Stimulated activated CD8-positive, alpha-beta memory T cell treated with anti-CD3 and anti-CD28 coated beads, Interleukin-7, amount 100 ng/mL, for 24 hours (primary cell): ENCODE results near the gene ZNF746.
A peak's percentile ranks its signal among the peaks of the same experiment; 100 is the strongest.
"Not testable (repeated sequence)": the region's sequence is repeated elsewhere in the genome, so short reads cannot be mapped to it uniquely, and the experiment has no call there.

ENCODE experiments used
- DNase-seq: peaks from one replicate; pipeline ENCODE4 v3.0.0-alpha.2; 2020; ENCODE audit warnings: low read depth

ZNF746 gene

DNA sequence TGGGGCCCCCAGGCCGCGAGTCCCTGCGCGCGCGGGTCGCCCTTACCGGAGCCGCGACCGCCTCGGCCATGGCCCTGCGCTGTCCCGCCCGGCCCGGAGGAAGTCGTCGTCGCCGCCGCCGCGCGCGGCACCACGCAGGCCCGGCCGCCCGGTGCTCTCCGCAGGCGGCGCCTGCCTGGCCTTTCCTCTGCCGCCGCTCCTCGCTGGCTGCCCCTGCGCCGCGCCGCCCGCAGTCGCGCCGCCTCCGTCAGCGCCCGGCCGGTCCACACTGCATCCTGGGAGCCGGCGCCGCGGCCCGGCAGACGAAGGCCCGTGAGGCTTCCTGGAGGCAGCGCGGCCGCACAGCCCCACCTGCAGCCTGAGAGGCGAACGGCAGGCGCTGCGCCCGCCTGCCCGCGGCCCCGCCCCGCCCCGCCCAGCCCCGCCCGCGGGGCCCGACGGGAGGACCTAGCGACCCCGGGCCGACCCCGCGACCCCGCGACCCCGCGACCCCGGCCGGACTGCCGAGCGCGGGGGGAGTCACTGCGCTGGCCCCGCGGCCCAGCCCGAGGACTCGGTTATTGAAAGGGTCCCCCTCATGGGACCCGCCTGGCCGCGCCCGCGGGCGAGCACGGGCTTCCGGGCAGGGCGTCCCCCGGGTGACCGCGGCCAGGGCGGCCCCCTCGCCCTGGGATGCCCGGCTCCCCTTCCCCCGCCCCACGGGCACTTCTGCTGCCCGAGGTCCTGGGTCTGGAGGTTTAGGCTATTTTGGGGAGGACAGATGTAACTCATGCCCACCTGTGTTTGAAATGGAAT, at the start of gene ZNF746:
ZNF746 (minus strand) TSS at position 343 of the 795 bp plus-strand sequence; CDS start at position 70, 273 bp downstream.
- peak; percentile 49 for DNase-seq

DNA sequence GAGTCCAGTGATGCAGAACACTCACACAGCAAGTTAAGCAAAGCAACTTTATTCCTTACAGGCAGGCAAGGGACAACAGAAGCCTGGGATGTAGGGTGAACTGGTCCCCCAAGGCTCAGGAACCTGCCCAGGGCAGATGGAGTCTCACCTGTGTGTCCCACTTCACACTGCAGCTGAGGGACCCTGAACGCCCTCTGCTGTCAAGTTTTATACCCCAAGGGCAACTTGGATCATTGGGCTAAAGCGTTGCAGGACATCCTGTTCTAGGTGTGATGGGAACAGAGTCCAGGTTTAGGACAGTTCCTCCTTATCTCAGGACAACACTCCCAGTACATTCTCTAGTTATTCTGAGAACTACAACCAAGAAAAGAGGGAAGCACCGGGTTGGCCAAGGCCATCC, 49.5 kb upstream of the ZNF746 start:
- no peak for DNase-seq

GRCh38 chr7:149546331-149546730, 48.7 kb upstream of the ZNF746 start:
- no peak for DNase-seq

DNA sequence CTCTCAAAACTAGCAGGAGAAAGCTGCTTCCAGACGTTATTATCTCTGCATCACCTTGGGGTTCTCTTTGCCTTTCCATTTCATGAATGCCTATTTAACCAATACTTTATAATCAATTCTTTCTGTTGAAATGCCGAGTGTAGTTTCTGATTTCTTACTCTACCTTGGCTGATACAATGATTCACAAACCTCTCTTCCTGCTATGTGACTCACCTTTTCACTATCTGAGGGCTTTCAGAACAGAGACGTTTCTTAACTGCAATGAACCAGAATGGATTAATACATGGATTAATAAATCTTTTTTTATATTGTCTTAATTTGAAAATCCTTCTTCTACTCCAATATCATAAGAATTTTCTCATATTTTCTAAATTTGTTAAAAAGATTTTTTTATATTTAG, 46.4 kb upstream of the ZNF746 start:
- DNase-seq: no peak

GRCh38 chr7:149532654-149533053, 35.0 kb upstream of the ZNF746 start:
- DNase-seq: no peak

DNA sequence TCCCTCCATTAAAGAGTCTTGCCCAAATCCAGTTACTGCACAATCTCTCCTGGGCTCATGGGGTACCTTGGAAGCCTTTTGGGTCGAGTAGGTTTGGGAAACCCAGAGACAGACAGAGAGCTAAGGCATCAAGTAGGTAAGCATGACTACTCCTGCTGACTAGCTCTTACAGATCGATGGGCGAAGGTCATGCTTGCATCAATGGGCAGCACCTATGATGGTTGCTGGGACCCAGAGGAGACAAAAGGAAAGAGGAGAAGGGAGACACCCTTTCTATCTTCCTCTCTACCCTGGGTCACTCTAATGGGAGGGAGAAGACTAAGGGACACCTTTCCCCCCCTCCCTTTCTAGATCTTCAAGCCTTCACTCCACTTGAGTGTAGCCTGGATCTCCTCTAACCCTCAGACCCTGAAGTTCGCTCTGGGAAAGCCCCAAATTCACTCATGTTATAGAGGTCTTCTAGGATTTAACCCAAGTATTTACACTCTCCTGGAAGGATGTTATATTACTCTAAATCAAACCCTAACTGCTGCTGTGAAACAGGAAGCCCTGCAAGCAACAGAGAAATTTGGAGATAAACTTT, 31.6 kb upstream of the ZNF746 start:
- no peak for DNase-seq

DNA sequence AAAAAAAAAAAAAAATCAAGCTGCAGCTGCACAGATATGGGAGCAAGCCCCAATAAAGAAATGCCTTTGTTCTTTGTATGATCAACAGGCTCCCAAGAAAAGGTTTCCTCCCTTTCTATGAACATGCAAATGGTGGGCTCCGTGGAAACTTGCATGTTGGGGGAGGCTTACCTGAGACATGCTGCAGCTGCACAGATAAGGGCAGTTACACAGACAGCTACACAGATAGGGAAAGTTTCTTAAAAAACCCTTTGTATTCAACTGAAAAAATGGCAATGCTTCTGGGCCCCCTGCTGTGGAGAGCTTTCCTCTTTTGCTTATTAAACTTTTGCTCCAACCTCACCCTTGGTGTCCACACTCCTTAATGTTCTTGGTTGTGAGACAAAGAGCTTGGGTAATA, 29.8 kb upstream of the ZNF746 start:
- DNase-seq: no peak

DNA sequence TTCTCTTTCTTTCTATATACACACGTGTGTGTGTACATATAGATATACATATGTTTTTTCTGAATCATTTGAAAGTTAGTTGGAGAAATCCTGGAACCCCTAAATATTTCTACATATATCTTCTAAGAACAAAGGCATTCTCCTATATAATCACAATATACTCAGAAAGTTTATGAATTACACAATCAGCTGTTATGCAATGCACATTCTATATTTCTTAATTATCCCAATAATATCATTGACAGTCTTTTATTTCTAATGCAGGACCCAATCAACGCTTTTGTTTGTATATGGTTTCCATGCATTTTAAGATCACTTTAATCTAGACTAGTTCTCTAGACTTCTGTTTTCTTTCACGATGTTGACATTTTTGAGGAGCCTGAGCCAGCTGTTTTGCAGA, 27.7 kb upstream of the ZNF746 start:
- no peak for DNase-seq

DNA sequence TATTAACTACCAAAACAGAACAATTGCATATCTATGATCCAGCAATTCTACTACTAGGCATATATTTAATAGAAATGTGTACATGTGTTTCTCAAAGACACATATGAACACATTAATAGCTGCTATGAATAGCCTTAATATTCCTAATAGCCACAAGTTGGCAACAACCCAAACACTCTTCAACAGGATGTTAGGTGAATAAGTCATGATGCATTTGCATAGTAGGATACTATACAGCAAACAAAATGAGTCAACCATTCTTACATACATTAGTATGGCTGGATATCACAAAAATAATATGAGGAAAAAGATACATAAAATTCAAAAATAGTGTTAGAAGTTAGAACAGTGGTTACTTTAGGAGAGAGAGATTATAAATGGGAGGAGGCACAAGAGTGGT, 26.8 kb upstream of the ZNF746 start:
- DNase-seq: no peak

DNA sequence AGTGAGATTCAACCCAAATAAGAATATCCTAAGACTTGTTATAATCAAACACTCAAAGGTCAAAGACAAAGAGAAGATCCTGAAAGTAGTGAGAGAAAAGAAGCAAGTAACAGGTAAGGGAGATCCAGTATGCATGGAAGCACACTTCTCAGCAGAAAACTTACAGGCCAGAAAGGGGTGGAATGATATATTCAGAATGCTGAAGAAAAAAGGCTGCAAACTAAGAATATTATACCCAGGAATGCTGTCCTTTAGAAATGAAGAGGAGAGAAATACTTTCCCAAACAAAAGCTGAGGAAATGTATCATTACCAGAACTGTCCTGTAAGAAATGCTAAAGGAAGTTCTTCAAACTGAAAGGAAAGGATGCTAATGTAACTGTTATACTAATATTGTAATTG, 12.6 kb upstream of the ZNF746 start:
- DNase-seq: no peak

DNA sequence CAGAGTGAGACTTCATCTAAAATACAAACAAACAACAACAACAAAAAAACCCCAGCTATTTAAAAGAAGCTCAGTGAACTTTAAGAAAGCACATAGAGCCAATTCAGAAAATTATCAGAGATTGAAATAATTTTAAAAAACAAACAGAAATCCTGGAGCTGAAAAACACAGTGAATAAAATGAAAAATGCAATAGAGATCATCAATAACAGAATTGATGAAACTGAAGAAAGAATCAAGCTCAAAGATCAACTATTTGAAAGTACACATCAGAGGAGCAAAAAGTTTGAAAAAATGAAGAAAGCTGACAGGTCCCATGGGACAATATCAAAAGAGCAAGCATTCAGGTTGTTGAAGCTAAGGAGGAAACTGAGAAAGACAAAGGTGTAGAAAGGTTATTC, 12.2 kb upstream of the ZNF746 start:
- DNase-seq: no peak

GRCh38 chr7:149505551-149505950, 7.9 kb upstream of the ZNF746 start:
- DNase-seq: no peak

DNA sequence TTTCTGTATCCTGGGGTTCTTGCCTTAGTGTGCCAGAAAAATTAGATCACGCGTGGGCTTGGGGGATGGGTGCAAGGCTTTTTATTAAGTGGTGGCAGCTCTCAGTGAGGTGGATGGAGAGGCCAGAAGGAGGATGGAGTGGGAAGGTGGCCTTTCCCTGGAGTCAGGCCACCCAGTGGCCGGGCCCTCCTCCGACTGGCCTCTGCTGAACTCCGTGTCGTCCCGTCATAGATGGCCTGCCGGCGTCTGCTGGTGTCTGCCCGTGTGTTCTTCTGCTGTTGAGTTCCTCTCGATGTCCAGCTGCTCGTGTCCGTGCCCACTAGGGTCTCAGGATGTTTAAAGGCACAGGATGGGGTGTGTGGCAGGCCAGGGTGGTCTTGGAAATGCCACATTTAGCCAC, 4.0 kb upstream of the ZNF746 start:
- no peak for DNase-seq

- DNase-seq: no peak
These were observed 3.3 kb upstream of the ZNF746 start for GRCh38 chr7:149500910-149501309.

GRCh38 chr7:149500201-149500600, 2.6 kb upstream of the ZNF746 start:
- no peak for DNase-seq

DNA sequence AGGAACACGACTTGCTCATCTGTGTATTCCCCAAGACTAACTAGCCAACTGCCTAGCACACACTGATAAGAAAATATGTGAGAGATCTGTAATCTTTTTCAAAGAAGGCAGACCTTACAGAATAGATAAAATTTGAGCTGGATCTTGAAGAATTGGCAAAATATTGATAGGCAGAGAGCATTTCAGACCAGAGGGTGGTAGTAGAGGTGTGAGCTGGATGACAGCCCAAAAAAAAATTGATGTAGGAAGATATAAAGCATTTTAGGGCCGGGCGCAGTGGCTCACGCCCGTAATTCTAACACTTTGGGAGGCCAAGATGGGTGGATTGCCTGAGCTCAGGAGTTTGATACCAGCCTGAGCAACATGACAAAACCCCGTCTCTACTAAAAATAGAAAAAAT, 1.2 kb upstream of the ZNF746 start:
- DNase-seq: no peak

GRCh38 chr7:149496642-149497391, 792 bp downstream of the ZNF746 start:
- DNase-seq: no peak

DNA sequence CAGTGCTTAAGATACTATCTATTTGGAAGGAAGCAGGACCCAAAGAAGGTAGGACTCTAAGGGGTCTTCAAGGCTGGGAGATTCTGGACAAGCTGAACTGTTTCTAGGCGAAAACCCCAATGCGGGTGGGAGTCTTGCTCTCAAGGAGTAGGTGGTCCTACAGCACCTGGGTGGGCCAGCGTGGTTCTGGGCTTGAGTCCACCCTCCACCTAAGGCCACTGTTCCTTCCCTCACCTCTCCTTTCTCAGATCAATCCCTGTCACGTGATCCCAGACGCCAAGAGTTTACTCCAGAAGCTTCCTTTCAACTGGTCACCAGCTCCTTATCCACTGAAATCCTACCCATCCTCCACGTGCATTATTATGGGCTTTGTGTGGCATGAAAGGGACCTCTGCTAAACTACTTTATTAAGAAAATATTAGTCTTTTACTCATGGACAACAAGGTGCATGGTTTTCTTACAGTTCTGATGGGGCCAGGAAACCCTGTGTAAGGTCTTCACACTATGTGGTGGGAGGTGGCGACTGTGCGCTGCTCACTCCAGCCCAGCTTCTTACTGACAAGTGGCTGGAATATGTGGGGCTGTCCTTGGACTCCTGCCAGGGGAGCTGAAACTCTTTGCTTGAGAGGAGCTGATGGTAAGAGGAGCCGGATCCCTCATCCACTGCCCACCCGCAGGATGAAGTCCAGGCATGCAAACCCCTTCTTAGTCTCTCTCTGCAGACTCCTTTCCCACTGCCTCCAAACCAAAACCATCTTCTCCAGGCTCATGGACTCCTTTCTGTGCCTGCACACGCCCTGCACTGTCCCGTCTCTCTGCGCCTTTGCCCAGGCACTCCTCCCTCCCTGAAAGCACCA, 1.6 kb downstream of the ZNF746 start:
- no peak for DNase-seq

DNA sequence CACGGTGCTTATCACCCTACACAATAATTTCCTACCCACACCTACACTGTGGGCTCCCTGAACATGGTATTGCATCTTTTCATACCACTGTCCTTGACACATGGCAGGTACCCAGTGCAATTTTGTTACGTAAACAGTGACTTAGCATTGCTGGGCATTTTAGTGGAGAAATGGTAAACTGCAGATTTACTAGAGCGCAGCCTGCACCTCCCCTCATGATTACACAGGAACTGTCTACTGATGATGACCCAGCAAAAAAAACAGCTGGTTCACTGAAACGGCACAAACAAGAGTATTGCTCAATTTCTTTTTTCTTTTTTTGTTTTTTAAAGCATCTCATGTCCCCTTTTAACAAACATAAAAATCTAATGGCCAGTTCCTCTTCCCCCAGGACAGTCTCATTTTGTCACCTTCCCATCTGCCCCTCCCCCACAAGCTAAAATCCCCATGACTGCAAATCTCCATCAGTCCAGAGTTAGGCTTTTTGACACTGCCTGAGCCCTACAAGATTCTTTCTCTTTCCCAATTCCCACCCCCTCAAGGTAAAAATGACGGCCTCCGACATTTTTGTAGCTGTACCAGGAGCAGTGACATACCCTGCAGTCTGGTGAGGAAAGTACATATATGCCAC, 2.8 kb downstream of the ZNF746 start:
- no peak for DNase-seq

GRCh38 chr7:149493975-149494374, 3.6 kb downstream of the ZNF746 start:
- not testable (repeated sequence) for DNase-seq

DNA sequence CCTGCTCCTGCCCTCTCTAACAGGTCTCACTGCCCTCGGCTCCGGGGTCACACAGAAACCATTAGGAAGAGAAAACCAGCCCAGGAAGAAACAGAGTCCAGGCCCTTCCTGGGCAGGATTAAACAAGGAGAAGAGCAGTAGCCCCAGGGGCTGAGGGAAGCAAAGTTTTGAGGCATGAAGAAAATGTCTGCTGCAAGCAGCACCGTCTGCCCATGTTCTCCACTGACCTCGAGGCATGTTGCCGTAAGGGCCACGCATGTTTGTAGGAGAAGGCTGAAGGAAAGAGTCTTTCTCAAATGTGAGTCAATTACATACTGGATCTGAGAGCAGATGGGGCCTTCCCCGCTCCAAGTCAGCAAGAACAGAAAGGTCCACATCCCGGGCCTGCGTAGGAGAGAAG, 4.2 kb downstream of the ZNF746 start:
- DNase-seq: no peak
